PFSK-1 (cell line): Measurements from ENCODE around the gene PPP2R2D.

Experiments
- FOXP2 ChIP-seq: optimal IDR thresholded peaks from 2 replicates; pipeline ENCODE3; 2011; ENCODE audit warnings: borderline replicate concordance, control low read depth, inconsistent platforms; ENCODE audit not compliant: insufficient read depth; ENCODE audit errors: extremely low read length, extremely low read depth
- POLR2AphosphoS5 ChIP-seq: IDR thresholded peaks from 2 replicates; pipeline ENCODE4 v1.6.1; 2012; ENCODE audit warnings: low read depth, mild to moderate bottlenecking, control low read depth, low read length, moderate library complexity
- SIN3A ChIP-seq: IDR thresholded peaks from 2 replicates; pipeline ENCODE4 v1.6.1; 2012; ENCODE audit warnings: mild to moderate bottlenecking, low read length, moderate library complexity, borderline replicate concordance; ENCODE audit not compliant: insufficient read depth
- TAF1 ChIP-seq: IDR thresholded peaks from 2 replicates; pipeline ENCODE4 v1.6.1; 2012; ENCODE audit warnings: low read length, control low read depth, borderline replicate concordance; ENCODE audit not compliant: insufficient read depth
- TF ChIP-seq, protein P1 (sequence below), 2 experiments: IDR thresholded peaks; 2 replicates each; pipeline versions ENCODE4 v1.6.1 to v1.8.0; 2011 to 2012; ENCODE audit warnings: low read depth in 2 of 2, low read length in 2 of 2, control low read depth in 1 of 2, inconsistent platforms in 1 of 2, mild to moderate bottlenecking in 1 of 2, moderate library complexity in 1 of 2; ENCODE audit not compliant: insufficient read depth in 1 of 2

The PPP2R2D gene

DNA sequence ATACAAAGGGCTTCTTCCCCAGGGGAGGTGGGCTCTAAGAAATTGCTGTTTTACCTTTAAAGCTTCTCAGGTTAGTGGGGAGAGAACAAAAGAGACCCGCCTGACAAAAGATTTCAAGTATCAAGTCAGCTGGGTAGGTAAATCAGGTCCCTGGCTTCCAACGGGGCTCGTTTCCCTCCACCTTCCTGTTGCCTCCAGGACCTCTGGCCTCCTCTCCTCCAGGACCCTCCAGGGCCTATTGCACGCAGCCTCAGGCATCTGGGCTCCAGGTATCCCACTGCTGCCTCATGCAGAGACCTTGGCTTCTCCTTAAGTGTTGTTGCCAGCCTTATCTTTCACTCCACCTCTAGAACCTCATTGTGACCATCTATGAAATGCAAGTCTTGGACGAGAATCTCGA is 78.0 kb downstream of the PPP2R2D start:
- TF ChIP-seq TAF1 (no peak), FOXP2 (no peak)

- TF ChIP-seq FOXP2 (no peak), TAF1 (no peak), SIN3A (no peak), POLR2AphosphoS5 (no peak)
- TF ChIP-seq, protein P1, sequence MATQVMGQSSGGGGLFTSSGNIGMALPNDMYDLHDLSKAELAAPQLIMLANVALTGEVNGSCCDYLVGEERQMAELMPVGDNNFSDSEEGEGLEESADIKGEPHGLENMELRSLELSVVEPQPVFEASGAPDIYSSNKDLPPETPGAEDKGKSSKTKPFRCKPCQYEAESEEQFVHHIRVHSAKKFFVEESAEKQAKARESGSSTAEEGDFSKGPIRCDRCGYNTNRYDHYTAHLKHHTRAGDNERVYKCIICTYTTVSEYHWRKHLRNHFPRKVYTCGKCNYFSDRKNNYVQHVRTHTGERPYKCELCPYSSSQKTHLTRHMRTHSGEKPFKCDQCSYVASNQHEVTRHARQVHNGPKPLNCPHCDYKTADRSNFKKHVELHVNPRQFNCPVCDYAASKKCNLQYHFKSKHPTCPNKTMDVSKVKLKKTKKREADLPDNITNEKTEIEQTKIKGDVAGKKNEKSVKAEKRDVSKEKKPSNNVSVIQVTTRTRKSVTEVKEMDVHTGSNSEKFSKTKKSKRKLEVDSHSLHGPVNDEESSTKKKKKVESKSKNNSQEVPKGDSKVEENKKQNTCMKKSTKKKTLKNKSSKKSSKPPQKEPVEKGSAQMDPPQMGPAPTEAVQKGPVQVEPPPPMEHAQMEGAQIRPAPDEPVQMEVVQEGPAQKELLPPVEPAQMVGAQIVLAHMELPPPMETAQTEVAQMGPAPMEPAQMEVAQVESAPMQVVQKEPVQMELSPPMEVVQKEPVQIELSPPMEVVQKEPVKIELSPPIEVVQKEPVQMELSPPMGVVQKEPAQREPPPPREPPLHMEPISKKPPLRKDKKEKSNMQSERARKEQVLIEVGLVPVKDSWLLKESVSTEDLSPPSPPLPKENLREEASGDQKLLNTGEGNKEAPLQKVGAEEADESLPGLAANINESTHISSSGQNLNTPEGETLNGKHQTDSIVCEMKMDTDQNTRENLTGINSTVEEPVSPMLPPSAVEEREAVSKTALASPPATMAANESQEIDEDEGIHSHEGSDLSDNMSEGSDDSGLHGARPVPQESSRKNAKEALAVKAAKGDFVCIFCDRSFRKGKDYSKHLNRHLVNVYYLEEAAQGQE (IDR thresholded peaks at IDR 0.05; ENCODE audit: insufficient read depth in 1 of 2, low read depth in 2 of 2, low read length in 2 of 2): no peak
Measured at GRCh38 chr10:131979336-131979735, 78.5 kb downstream of the PPP2R2D start.

- TF ChIP-seq TAF1: no peak
Measured at GRCh38 chr10:131979821-131980270, 79.0 kb downstream of the PPP2R2D start.

DNA sequence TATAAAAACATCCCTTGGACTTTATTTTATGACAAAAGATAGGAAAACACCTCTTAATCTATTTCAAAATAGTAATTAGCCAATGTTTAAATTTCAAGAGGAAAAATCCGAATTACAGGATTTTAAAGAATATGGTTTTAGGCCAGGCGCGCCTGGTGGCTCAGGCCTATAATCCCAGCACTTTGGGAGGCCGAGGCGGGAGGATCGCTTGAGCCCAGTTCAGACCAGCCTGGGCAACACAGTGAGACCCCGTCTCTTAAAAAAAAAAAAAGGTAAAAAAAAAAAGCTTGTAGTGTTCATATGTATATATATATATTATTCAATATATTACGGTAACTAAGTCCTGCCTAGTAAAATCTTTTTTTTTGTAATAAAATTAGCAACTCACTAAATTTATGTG is 79.5 kb downstream of the PPP2R2D start:
- no peak for TF ChIP-seq FOXP2
- TF ChIP-seq POLR2AphosphoS5: no peak
- TF ChIP-seq, protein P1 (IDR thresholded peaks at IDR 0.05; ENCODE audit: insufficient read depth in 1 of 2, low read depth in 2 of 2, low read length in 2 of 2): no peak
- TF ChIP-seq TAF1: no peak
- no peak for TF ChIP-seq SIN3A

- TF ChIP-seq, protein P1 (IDR thresholded peaks at IDR 0.05; ENCODE audit: insufficient read depth in 1 of 2, low read depth in 2 of 2, low read length in 2 of 2): no peak
- TF ChIP-seq SIN3A (no peak), POLR2AphosphoS5 (no peak)
Measured at GRCh38 chr10:131980761-131981428, 80.1 kb downstream of the PPP2R2D start.

GRCh38 chr10:131981429-131982184 is 80.8 kb downstream of the PPP2R2D start, which contains the start of gene BNIP3:
Gene BNIP3 (minus strand): TSS chr10:131981923. CDS start chr10:131981806, 117 bp downstream.
- TF ChIP-seq FOXP2 (peak; percentile 72), POLR2AphosphoS5 (peak; percentile 84)
- TF ChIP-seq, protein P1 (IDR thresholded peaks at IDR 0.05; ENCODE audit: insufficient read depth in 1 of 2, low read depth in 2 of 2, low read length in 2 of 2): no peak
